ENCODE measurements around the gene ANO6. TPM values are rescaled to one million over a fixed set of nuclear protein-coding genes. Genes with fewer than 3 reads are reported as not detected.
"Not testable (repeated sequence)": the region's sequence is repeated elsewhere in the genome, so short reads cannot be mapped to it uniquely, and the experiment has no call there.

ANO6 gene
- total and polyA plus RNA-seq, 8 donors: 4.4 to 78.8 (median 21.9) TPM

DNA sequence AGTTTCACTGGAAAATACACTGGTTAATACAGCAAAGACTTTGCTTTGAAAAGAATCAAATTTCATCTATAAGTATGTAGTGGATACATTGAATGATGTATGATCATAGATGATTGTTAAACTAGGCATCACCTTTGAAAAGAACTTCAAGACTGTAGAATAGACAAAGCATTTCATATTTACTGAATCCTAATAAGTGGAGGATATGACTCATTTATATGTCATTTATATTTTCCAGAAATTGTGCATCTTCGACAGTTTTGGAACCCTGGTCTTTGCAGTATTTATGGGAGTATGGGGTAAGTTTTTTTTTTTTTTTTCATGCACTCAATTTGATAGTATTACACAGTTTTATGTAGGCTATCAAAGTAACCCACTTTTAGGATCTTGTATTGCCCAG, 161.9 kb downstream of the ANO6 start:
- Histone ChIP-seq H3K36me3 (peaks cover 0 to 43% (median 35%) of the 10 kb centered on the region in 4 donors), H3K9me3 (no peaks in the 10 kb centered on the region), H3K27me3 (no peaks in the 10 kb centered on the region), H3K4me3 (no peak overlapping the region), H3K27ac (no peak overlapping the region), H3K4me1 (no peaks in the 10 kb centered on the region)
- intact Hi-C loops (cut with DNase I; ENCODE audit: low total_unique reads): no loop called here
- 73 to 91% (median 90%) methylated on average over 1 of the region's 1 CpG for WGBS, 5 donors
- TF ChIP-seq POLR2A (IDR thresholded peaks at IDR 0.05) (no peak), EP300 (IDR thresholded peaks at IDR 0.05) (no peak)
- no peak for DNase-seq

DNA sequence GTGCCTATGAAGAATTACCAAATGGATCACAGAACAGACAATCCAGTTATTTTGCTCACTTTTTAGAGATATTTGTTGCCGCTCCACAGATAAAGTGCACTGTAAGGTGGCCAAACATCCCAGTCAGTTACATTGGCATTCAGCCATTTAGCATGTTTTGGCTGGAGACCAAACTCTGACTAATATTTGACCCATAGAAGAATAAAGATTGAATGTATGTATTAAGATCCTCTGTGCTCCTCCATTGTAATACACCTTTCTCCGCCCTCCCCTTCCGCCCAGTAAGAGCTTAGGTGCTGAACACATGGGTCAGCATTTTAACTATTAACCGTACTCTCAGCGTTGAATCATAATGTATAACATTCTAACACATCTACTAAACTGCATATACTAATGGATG, 163.4 kb downstream of the ANO6 start:
- Histone ChIP-seq H3K4me3 (no peak overlapping the region), H3K36me3 (peaks cover 0 to 57% (median 50%) of the 10 kb centered on the region in 4 donors), H3K4me1 (no peaks in the 10 kb centered on the region), H3K9me3 (no peaks in the 10 kb centered on the region), H3K27me3 (no peaks in the 10 kb centered on the region), H3K27ac (no peak overlapping the region)
- peak in 1 of 2 donors; percentile 58 for DNase-seq
- 45 to 73% (median 52%) methylated on average over 5 of the region's 5 CpGs for WGBS, 5 donors
- intact Hi-C loops (cut with DNase I; ENCODE audit: low total_unique reads): no loop called here
- no peak for TF ChIP-seq EP300 (IDR thresholded peaks at IDR 0.05)
- no peak for TF ChIP-seq POLR2A (IDR thresholded peaks at IDR 0.05)
- TF ChIP-seq, protein P1, sequence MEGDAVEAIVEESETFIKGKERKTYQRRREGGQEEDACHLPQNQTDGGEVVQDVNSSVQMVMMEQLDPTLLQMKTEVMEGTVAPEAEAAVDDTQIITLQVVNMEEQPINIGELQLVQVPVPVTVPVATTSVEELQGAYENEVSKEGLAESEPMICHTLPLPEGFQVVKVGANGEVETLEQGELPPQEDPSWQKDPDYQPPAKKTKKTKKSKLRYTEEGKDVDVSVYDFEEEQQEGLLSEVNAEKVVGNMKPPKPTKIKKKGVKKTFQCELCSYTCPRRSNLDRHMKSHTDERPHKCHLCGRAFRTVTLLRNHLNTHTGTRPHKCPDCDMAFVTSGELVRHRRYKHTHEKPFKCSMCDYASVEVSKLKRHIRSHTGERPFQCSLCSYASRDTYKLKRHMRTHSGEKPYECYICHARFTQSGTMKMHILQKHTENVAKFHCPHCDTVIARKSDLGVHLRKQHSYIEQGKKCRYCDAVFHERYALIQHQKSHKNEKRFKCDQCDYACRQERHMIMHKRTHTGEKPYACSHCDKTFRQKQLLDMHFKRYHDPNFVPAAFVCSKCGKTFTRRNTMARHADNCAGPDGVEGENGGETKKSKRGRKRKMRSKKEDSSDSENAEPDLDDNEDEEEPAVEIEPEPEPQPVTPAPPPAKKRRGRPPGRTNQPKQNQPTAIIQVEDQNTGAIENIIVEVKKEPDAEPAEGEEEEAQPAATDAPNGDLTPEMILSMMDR (IDR thresholded peaks at IDR 0.05): no peak
- TF ChIP-seq POLR2AphosphoS5 (IDR thresholded peaks at IDR 0.05): no peak

DNA sequence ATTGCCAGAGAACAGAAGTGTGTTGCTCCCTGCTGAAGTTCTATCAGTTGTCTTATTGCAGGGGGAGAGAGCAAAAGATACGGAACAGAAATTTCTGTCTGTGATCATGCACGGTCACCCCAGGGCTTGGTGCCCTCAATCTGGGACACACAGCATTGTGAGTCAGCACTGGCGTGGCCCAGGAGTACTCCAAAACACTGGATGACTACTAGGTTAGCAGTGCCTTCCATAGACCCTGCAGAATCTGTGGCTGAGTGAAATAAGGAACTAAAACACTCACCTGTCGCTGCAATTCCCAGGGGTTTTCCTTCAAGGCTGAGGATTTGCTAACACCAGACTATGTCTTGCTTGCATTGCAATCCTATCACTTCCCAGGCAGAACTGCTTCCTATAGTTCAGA, 165.5 kb downstream of the ANO6 start:
- Histone ChIP-seq H3K9me3 (no peaks in the 10 kb centered on the region), H3K27me3 (no peaks in the 10 kb centered on the region), H3K4me3 (no peak overlapping the region), H3K27ac (no peak overlapping the region), H3K36me3 (peaks cover 0 to 78% (median 64%) of the 10 kb centered on the region in 4 donors), H3K4me1 (no peaks in the 10 kb centered on the region)
- 73 to 94% (median 90%) methylated on average over 4 of the region's 4 CpGs for WGBS, 5 donors
- TF ChIP-seq POLR2A (IDR thresholded peaks at IDR 0.05) (no peak), POLR2AphosphoS5 (IDR thresholded peaks at IDR 0.05) (no peak), EP300 (IDR thresholded peaks at IDR 0.05) (no peak)
- TF ChIP-seq, protein P1 (IDR thresholded peaks at IDR 0.05): no peak
- intact Hi-C loops (cut with DNase I; ENCODE audit: low total_unique reads): loop anchor here (5.0 kb wide), 1 partner anchor 199 kb away; no protein-coding TSS in a partner anchor
- DNase-seq: no peak

DNA sequence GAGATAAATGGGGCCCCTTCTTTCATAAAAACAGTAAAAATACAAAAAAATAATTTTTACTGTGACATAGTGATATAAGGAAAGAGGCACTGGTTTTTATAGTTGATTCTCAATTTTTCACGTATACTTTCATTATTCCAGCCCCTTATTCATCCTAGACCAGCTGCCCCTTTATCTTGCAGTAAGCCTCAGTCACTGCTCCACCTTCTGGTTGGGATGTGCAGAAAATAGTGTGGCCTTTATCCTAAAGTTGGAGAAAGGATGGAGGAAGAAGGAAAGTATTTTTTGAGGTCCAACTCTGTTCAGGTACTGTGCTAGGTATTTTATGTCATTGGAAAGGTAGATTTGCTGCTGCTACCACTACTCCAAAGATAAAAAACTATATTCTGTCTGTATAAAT, 172.7 kb downstream of the ANO6 start:
- Histone ChIP-seq H3K4me3 (no peak overlapping the region), H3K27me3 (no peaks in the 10 kb centered on the region), H3K9me3 (no peaks in the 10 kb centered on the region), H3K36me3 (peaks cover 7 to 62% (median 56%) of the 10 kb centered on the region in 4 donors), H3K27ac (no peak overlapping the region), H3K4me1 (peaks cover 0 to 6% (median 0%) of the 10 kb centered on the region in 4 donors)
- intact Hi-C loops (cut with DNase I; ENCODE audit: low total_unique reads): no loop called here
- DNase-seq: peak in 1 of 2 donors; percentile 75
- TF ChIP-seq EP300 (IDR thresholded peaks at IDR 0.05) (no peak), POLR2AphosphoS5 (IDR thresholded peaks at IDR 0.05) (peak in 1 of 3 donors; percentile 39)
- TF ChIP-seq, protein P1 (IDR thresholded peaks at IDR 0.05): peak in 5 of 7 experiments; percentile 27 to 39 (median 38)
- WGBS, 5 donors: 21 to 27% (median 22%) methylated on average over 1 of the region's 1 CpG

DNA sequence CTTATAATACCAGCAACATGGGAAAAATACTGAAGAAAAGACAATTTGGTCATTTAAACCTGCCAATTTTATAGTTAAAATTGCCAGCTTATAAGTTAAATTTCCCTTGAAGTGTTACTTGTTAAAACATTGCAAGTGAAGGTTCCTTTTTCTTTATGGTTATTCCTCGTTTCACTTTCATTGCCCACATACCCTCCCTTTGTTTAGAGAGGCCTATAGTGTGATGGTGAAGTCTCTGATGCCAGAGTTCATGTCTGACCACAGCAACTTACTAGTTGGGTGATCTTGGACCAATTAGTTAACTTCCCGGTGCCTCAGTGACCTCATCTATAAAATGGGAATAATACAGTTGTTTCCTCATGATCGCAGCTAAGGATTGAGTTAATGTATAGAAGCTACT, 173.5 kb downstream of the ANO6 start:
- Histone ChIP-seq H3K9me3 (no peaks in the 10 kb centered on the region), H3K36me3 (peaks cover 7 to 54% (median 47%) of the 10 kb centered on the region in 4 donors), H3K4me1 (peaks cover 0 to 6% (median 0%) of the 10 kb centered on the region in 4 donors), H3K27me3 (no peaks in the 10 kb centered on the region), H3K27ac (no peak overlapping the region), H3K4me3 (no peak overlapping the region)
- WGBS, 5 donors: 83 to 92% (median 84%) methylated on average over 3 of the region's 3 CpGs
- no peak for DNase-seq
- intact Hi-C loops (cut with DNase I; ENCODE audit: low total_unique reads): no loop called here
- TF ChIP-seq, protein P1 (IDR thresholded peaks at IDR 0.05): no peak
- TF ChIP-seq POLR2A (IDR thresholded peaks at IDR 0.05) (no peak), EP300 (IDR thresholded peaks at IDR 0.05) (no peak)

DNA sequence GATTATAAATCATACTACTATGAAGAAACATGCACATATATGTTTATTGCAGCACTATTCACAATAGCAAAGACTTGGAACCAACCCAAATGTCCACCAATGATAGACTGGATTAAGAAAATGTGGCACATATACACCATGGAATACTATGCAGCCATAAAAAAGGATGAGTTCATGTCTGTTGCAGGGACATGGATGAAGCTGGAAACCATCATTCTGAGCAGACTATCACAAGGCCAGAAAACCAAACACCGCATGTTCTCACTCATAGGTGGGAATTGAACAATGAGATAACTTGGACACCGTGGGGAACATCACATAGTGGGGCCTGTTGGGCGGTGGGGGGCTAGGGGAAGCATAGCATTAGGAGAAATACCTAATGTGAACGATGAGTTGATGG, 181.6 kb downstream of the ANO6 start:
- H3K4me1 ChIP-seq; H3K4me3 ChIP-seq; H3K27ac ChIP-seq; DNase-seq; intact Hi-C loops (cut with DNase I; ENCODE audit: low total_unique reads); H3K27me3 ChIP-seq: not testable (repeated sequence)
- WGBS, 5 donors: 93 to 99% (median 97%) methylated on average over 4 of the region's 4 CpGs
- Histone ChIP-seq H3K36me3 (peaks cover 0 to 21% (median 14%) of the 10 kb centered on the region in 4 donors), H3K9me3 (peaks cover 0 to 10% (median 0%) of the 10 kb centered on the region in 4 donors)
